Endothelial cell of umbilical vein (primary cell): ENCODE measurements around the gene ZNF526. TPM values are rescaled to one million over a fixed set of nuclear protein-coding genes. Genes with fewer than 3 reads are reported as not detected.

Experiments
- BruUV-seq: library from RNA; stranded (reverse); fragments of 400-500 nt; replicated peaks from 2 replicates; lab custom pipeline; 2021; lab: Mats Ljungman, UMichigan
- CTCF ChIA-PET: fragments of 300-600, 350-600 bp; sonication (Branson Sonifier 250); formaldehyde crosslinking; loops from one replicate; lab custom pipeline; 2021; ENCODE audit warnings: antibody characterized with exemption, inconsistent platforms; lab: Charles Lee
- POLR2A ChIA-PET: fragments of 300-600, 350-600 bp; sonication (Branson Sonifier 250); formaldehyde crosslinking; loops from one replicate; lab custom pipeline; 2021; ENCODE audit warnings: antibody characterized with exemption, inconsistent platforms; lab: Charles Lee
- DNase-seq: peaks from one replicate; pipeline ENCODE4 v3.0.0-alpha.2; 2011; ENCODE audit warnings: low read depth, low spot score
- FAIRE-seq: peaks from 2 replicates; lab custom pipeline; 2011; peaks lifted over from hg19 to GRCh38; lab: Jason Lieb, UNC
- H2AFZ ChIP-seq: 2 replicates; pipeline ENCODE4 v1.6.0; 2012; ENCODE audit warnings: low read depth, low read length, control low read depth, inconsistent platforms
- H3K27ac ChIP-seq: 2 replicates; pipeline ENCODE4 v1.5.1; 2011; ENCODE audit warnings: low read depth, mild to moderate bottlenecking, control low read depth, low read length, moderate library complexity; ENCODE audit not compliant: insufficient read depth
- H3K27me3 ChIP-seq, 2 experiments: 2 replicates each; pipeline versions ENCODE4 v1.6.0 to v1.6.1; 2011; ENCODE audit warnings: low read length in 2 of 2, mixed read lengths in 1 of 2; ENCODE audit not compliant: control insufficient read depth in 2 of 2, insufficient read depth in 2 of 2
- H3K36me3 ChIP-seq, 2 experiments: 2 replicates in 1 of 2; 3 replicates in 1 of 2; pipeline ENCODE4 v1.5.1; 2011; ENCODE audit warnings: low read length in 2 of 2, mild to moderate bottlenecking in 1 of 2, moderate library complexity in 1 of 2; ENCODE audit not compliant: control insufficient read depth in 2 of 2, insufficient read depth in 2 of 2; ENCODE audit errors: extremely low read depth in 1 of 2
- H3K4me1 ChIP-seq: 3 replicates; pipeline ENCODE4 v1.5.1; 2011; ENCODE audit warnings: mild to moderate bottlenecking, low read length; ENCODE audit not compliant: control insufficient read depth, insufficient read depth; ENCODE audit errors: extremely low read depth
- H3K4me2 ChIP-seq: 2 replicates; pipeline ENCODE4 v1.6.1; 2011; ENCODE audit warnings: low read length, control low read depth, mixed read lengths; ENCODE audit not compliant: insufficient read depth
- H3K4me3 ChIP-seq, 3 experiments: fragments of 200-600 bp in 1 of 3; sonication (generic), shearing (Covaris generic) in 1 of 3; replicated peaks in 1 of 3; 2 replicates each; pipeline ENCODE4 v1.5.1; 2011 to 2016; ENCODE audit warnings: control low read depth in 3 of 3, low read length in 3 of 3, mild to moderate bottlenecking in 2 of 3, inconsistent platforms in 1 of 3, low read depth in 1 of 3, moderate library complexity in 1 of 3; ENCODE audit not compliant: insufficient read depth in 1 of 3
- H3K79me2 ChIP-seq: 2 replicates; pipeline ENCODE4 v1.6.0; 2012; ENCODE audit warnings: low read length, inconsistent platforms; ENCODE audit not compliant: control insufficient read depth, insufficient read depth
- H3K9ac ChIP-seq: replicated peaks from 2 replicates; pipeline ENCODE3; 2011; ENCODE audit warnings: low read length, control low read depth; ENCODE audit not compliant: insufficient read depth; ENCODE audit errors: extremely low read depth
- H3K9me1 ChIP-seq: replicated peaks from 3 replicates; pipeline ENCODE4 v1.6.0; 2011; ENCODE audit warnings: mild to moderate bottlenecking, low read length; ENCODE audit not compliant: control insufficient read depth, insufficient read depth; ENCODE audit errors: extremely low read depth
- H3K9me3 ChIP-seq: replicated peaks from 2 replicates; pipeline ENCODE4 v1.5.1; 2012; ENCODE audit warnings: low read length, inconsistent platforms; ENCODE audit not compliant: control insufficient read depth, insufficient read depth
- H4K20me1 ChIP-seq: replicated peaks from 2 replicates; pipeline ENCODE3; 2011; ENCODE audit warnings: mild to moderate bottlenecking, low read length; ENCODE audit not compliant: control insufficient read depth, insufficient read depth; ENCODE audit errors: extremely low read depth
- EZH2 ChIP-seq: IDR thresholded peaks from 2 replicates; pipeline ENCODE4 v1.6.1; 2012; ENCODE audit warnings: borderline replicate concordance, low read depth, mild to moderate bottlenecking, moderate library complexity, low read length, inconsistent platforms; ENCODE audit not compliant: severe bottlenecking
- FOS ChIP-seq: IDR thresholded peaks from 2 replicates; pipeline ENCODE4 v1.6.1; 2011; ENCODE audit warnings: mild to moderate bottlenecking, low read length, moderate library complexity, borderline replicate concordance; ENCODE audit not compliant: insufficient read depth
- GATA2 ChIP-seq: IDR thresholded peaks from 2 replicates; pipeline ENCODE4 v1.7.0; 2011; ENCODE audit warnings: low read depth, mild to moderate bottlenecking, moderate library complexity, mixed read lengths, low read length; ENCODE audit not compliant: insufficient read length, insufficient read depth
- JUN ChIP-seq: IDR thresholded peaks from 2 replicates; pipeline ENCODE4 v1.6.1; 2011; ENCODE audit warnings: borderline replicate concordance, low read depth; ENCODE audit not compliant: insufficient read length, insufficient read depth
- MYC ChIP-seq: IDR thresholded peaks from one replicate; pipeline ENCODE4 v1.6.1; 2011; ENCODE audit warnings: mild to moderate bottlenecking, low read depth, low read length
- POLR2A ChIP-seq: IDR thresholded peaks from 2 replicates; pipeline ENCODE4 v1.6.1; 2012; ENCODE audit warnings: low read depth, mild to moderate bottlenecking, control low read depth, low read length
- POLR2AphosphoS5 ChIP-seq: IDR thresholded peaks from 2 replicates; pipeline ENCODE4 v1.6.1; 2012; ENCODE audit warnings: low read depth, mild to moderate bottlenecking, control low read depth, low read length, moderate library complexity; ENCODE audit not compliant: insufficient read depth
- dilution Hi-C: fragments of 300-500 bp; cut with MboI; formaldehyde crosslinking; loops from one replicate; pipeline ENCODE4 v1.15.0; 2019; ENCODE audit warnings: low sequenced_read_pairs; ENCODE audit not compliant: extremely low pct_ligation_motif_present
- intact Hi-C: fragments of 100-400 bp; cut with micrococcal nuclease; formaldehyde crosslinking; loops from one replicate; pipeline ENCODE4 v1.10.0; 2022
- polyA plus RNA-seq, 4 experiments: library from polyadenylated mRNA; depleted of rRNA in 3 of 4; stranded (reverse) in 3 of 4; unstranded in 1 of 4; fragments of >200 nt; gene quantifications; 2 replicates each; pipeline versions ENCODE4 v1.2.1 to v1.2.3, GENCODE V29; 2011 to 2012; ENCODE audit warnings: missing spikeins in 1 of 4
- total RNA-seq: library from RNA; stranded (reverse); gene quantifications from 2 replicates; pipeline ENCODE4 v1.2.3, GENCODE V29; 2021
- TF ChIP-seq, protein P1 (sequence below), 2 donors: IDR thresholded peaks; 1 replicate in 1 of 2; 2 replicates in 1 of 2; pipeline ENCODE4 v1.5.1; 2011; ENCODE audit warnings: low read length in 2 of 2, mild to moderate bottlenecking in 2 of 2, moderate library complexity in 2 of 2, control low read depth in 1 of 2, inconsistent platforms in 1 of 2, low read depth in 1 of 2; ENCODE audit not compliant: insufficient read depth in 1 of 2; ENCODE audit errors: extremely low read depth in 1 of 2
- TF ChIP-seq, protein P2 (sequence below): IDR thresholded peaks from 2 replicates; pipeline ENCODE4 v1.6.1; 2011; ENCODE audit not compliant: insufficient read depth, insufficient read length

ZNF526 gene
- total and polyA plus RNA-seq, 2 donors (not counting 3 experiments of a cell fraction or from before 2014, with no cell fraction given) = 6.5 to 13.3 TPM

DNA sequence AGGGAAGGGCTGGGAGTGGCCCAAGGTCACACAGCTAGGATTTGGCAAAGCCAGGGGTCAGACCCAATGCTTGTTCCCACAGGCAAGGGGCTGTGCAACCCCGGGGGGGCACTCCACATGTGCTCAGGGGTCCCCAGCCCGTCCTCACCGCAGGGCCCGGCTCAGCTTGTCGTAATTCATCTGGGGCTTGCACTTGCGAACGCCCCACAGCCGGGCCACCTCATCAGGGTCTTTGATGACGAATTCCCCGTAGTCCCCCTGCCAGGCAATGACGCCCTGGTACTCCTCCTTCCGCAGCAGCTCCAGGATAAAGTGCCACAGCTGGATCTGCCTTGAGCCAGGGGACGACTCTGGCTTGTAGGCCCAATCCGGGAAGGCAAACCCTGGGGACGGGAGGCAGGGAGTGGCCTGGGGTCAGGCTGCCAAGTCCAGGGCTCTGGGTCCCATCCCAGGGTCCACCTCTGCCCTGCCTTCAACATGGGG, 30.1 kb downstream of the ZNF526 start:
- Histone ChIP-seq H2AFZ (no peak overlapping the region), H3K9ac (peak overlapping the region; percentile 24), H3K27ac (peak overlapping the region; percentile 67), H4K20me1 (no peaks in the 10 kb centered on the region), H3K4me1 (peaks cover 33% of the 10 kb centered on the region), H3K79me2 (peaks cover 53% of the 10 kb centered on the region), H3K36me3 (peaks cover 7 to 27% of the 10 kb centered on the region in 2 experiments), H3K4me3 (peak overlapping the region in 2 of 3 experiments; percentile 18 to 25), H3K9me1 (no peaks in the 10 kb centered on the region), H3K27me3 (no peaks in the 10 kb centered on the region), H3K4me2 (peak overlapping the region; percentile 52), H3K9me3 (no peaks in the 10 kb centered on the region)
- POLR2A ChIA-PET = interaction anchor here (0.7 to 1.2 kb wide), 3 partner anchors 20 to 29 kb away, joined by 3 to 5 read pairs (median 4); no protein-coding TSS in a partner anchor
- dilution Hi-C loops (no loop called here), intact Hi-C loops (no loop called here)
- CTCF ChIA-PET = interaction anchor here (1.2 to 11.8 kb wide), 6 partner anchors 17 to 46 kb away, joined by 3 to 365 read pairs (median 5); no protein-coding TSS in a partner anchor
- DNase-seq (no peak), FAIRE-seq (no peak)
- no TSS peak for BruUV-seq
- TF ChIP-seq POLR2AphosphoS5 = no peak
- no peak for TF ChIP-seq FOS
- TF ChIP-seq, protein P1, sequence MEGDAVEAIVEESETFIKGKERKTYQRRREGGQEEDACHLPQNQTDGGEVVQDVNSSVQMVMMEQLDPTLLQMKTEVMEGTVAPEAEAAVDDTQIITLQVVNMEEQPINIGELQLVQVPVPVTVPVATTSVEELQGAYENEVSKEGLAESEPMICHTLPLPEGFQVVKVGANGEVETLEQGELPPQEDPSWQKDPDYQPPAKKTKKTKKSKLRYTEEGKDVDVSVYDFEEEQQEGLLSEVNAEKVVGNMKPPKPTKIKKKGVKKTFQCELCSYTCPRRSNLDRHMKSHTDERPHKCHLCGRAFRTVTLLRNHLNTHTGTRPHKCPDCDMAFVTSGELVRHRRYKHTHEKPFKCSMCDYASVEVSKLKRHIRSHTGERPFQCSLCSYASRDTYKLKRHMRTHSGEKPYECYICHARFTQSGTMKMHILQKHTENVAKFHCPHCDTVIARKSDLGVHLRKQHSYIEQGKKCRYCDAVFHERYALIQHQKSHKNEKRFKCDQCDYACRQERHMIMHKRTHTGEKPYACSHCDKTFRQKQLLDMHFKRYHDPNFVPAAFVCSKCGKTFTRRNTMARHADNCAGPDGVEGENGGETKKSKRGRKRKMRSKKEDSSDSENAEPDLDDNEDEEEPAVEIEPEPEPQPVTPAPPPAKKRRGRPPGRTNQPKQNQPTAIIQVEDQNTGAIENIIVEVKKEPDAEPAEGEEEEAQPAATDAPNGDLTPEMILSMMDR (IDR thresholded peaks at IDR 0.05; ENCODE audit: extremely low read depth in 1 of 2, insufficient read depth in 1 of 2, low read depth in 1 of 2, low read length in 2 of 2) = no peak
- no peak for TF ChIP-seq POLR2A
- TF ChIP-seq EZH2 = no peak
- TF ChIP-seq MYC = no peak
- TF ChIP-seq JUN = no peak
- TF ChIP-seq, protein P2, sequence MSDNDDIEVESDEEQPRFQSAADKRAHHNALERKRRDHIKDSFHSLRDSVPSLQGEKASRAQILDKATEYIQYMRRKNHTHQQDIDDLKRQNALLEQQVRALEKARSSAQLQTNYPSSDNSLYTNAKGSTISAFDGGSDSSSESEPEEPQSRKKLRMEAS = no peak
- no peak for TF ChIP-seq GATA2
